Amygdala (tissue), 56 donors: ENCODE results near the gene PYGL.
A peak's percentile ranks its signal among the peaks of the same experiment; 100 is the strongest.
"Not testable (repeated sequence)": the region's sequence is repeated elsewhere in the genome, so short reads cannot be mapped to it uniquely, and the experiment has no call there.

Experiments used
- DNase-seq, 56 donors: peaks; one replicate each; lab custom pipeline; 2025; lab: John Stamatoyannopoulos, UW

PYGL gene

GRCh38 chr14:50929506-50929905, 14.8 kb downstream of the PYGL start:
- DNase-seq: no peak

GRCh38 chr14:50928002-50928635, 16.2 kb downstream of the PYGL start:
- DNase-seq: peak in 4 of 56 donors; percentile 15 to 32 (median 18)

GRCh38 chr14:50926851-50927386, 17.4 kb downstream of the PYGL start:
- DNase-seq: no peak

GRCh38 chr14:50924843-50925242, 19.4 kb downstream of the PYGL start:
- no peak for DNase-seq

- DNase-seq: no peak
Measured at GRCh38 chr14:50924236-50924635, 20.0 kb downstream of the PYGL start.

GRCh38 chr14:50922803-50923202, 21.5 kb downstream of the PYGL start:
- no peak for DNase-seq

GRCh38 chr14:50920482-50921230, 23.6 kb downstream of the PYGL start:
- DNase-seq: no peak

GRCh38 chr14:50919524-50919923, 24.8 kb downstream of the PYGL start:
- not testable (repeated sequence) for DNase-seq

- DNase-seq: no peak
Measured at GRCh38 chr14:50917449-50917848, 26.8 kb downstream of the PYGL start.

- DNase-seq: peak in 2 of 56 donors; percentile 18 to 42
Measured at GRCh38 chr14:50910495-50911420, 33.5 kb downstream of the PYGL start.

GRCh38 chr14:50906326-50907065, 37.8 kb downstream of the PYGL start:
- peak in 1 of 56 donors; percentile 11 for DNase-seq

- DNase-seq: no peak
Measured at GRCh38 chr14:50904719-50905118, 39.6 kb downstream of the PYGL start.

- DNase-seq: no peak
Measured at GRCh38 chr14:50901361-50901760, 42.9 kb downstream of the PYGL start.

- DNase-seq: no peak
Measured at GRCh38 chr14:50897658-50898175, 46.6 kb downstream of the PYGL start.

GRCh38 chr14:50897005-50897404, 47.3 kb downstream of the PYGL start:
- not testable (repeated sequence) for DNase-seq

GRCh38 chr14:50896421-50896820, 47.9 kb downstream of the PYGL start:
- not testable (repeated sequence) for DNase-seq

GRCh38 chr14:50892255-50892654, 52.0 kb downstream of the PYGL start:
- DNase-seq: no peak

- no peak for DNase-seq
Measured at GRCh38 chr14:50887476-50887875, 56.8 kb downstream of the PYGL start.

GRCh38 chr14:50883827-50884197, 60.5 kb downstream of the PYGL start:
- DNase-seq: no peak
